ENCODE data around the gene SFXN3. TPM values are rescaled to one million over a fixed set of nuclear protein-coding genes. Genes with fewer than 3 reads are reported as not detected.

The SFXN3 gene
- total RNA-seq, 1 experiment from 2014 or later = 2.8 TPM

DNA sequence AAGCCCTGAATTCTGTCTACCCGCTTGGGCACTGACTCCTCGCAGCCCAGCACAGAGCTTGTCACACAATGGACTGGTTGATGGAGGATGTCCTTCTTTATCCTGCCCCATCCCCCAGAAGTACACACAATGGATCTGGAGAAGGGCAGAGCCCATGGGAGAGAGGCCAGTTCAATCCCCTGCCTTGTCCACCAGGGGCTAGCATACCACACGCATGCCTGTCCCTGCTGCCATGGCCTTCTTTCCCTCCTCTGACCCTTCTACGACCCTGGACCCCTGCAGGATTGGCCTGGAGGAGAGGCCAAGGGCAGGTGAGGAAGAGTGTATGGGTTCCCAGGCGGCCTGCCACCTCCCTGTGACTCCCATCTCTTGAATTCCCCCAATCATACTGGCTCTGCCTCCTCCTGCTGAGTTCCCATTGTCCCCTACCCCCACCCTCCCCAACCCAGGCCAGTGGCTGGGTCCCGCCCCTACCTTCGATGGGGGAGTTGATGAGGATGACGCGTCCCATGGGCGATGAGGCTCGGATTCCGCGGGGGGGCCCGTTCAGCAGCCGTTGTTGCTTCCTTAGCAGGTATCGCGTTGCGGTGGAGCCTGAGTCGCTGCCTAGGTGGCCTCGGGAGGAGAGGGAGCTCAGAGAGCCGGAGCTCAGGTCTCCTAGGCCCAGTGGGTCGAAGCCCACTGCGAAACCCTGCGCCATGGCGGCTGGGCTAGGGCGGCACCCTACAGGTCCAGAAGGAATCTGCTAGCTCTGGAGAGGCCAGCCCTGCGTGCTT is 1.3 kb upstream of the SFXN3 start:
- H3K4me3 Mint-ChIP-seq = no peak overlapping the region
- TF ChIP-seq, protein P1, sequence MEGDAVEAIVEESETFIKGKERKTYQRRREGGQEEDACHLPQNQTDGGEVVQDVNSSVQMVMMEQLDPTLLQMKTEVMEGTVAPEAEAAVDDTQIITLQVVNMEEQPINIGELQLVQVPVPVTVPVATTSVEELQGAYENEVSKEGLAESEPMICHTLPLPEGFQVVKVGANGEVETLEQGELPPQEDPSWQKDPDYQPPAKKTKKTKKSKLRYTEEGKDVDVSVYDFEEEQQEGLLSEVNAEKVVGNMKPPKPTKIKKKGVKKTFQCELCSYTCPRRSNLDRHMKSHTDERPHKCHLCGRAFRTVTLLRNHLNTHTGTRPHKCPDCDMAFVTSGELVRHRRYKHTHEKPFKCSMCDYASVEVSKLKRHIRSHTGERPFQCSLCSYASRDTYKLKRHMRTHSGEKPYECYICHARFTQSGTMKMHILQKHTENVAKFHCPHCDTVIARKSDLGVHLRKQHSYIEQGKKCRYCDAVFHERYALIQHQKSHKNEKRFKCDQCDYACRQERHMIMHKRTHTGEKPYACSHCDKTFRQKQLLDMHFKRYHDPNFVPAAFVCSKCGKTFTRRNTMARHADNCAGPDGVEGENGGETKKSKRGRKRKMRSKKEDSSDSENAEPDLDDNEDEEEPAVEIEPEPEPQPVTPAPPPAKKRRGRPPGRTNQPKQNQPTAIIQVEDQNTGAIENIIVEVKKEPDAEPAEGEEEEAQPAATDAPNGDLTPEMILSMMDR (conservative IDR thresholded peaks at IDR 0.05) = peak; percentile 56
- no peak overlapping the region for H4K8ac ChIP-seq (replicated peaks; ENCODE audit: insufficient read length, low read depth, low read length)

More for the DNA sequence above, 1.3 kb upstream of the SFXN3 start:
- Histone ChIP-seq H4K5ac (ENCODE audit: insufficient read length, low read depth, low read length) (no peak overlapping the region), H2BK5ac (ENCODE audit: insufficient read length, low read length) (no peak overlapping the region), H3K4ac (ENCODE audit: low read depth, low read length) (no peak overlapping the region), H3K4me2 (ENCODE audit: insufficient read depth, insufficient read length, low read length) (no peak overlapping the region), H3K79me1 (ENCODE audit: insufficient read depth, low read depth, low read length, poor library complexity, severe bottlenecking) (no peaks in the 10 kb centered on the region), H4K91ac (ENCODE audit: insufficient read length, low read depth, low read length) (no peak overlapping the region), H3K56ac (ENCODE audit: insufficient read length, low read depth, low read length) (no peak overlapping the region), H4K20me1 (ENCODE audit: control insufficient read depth, insufficient read depth, insufficient read length) (no peaks in the 10 kb centered on the region), H2BK12ac (ENCODE audit: insufficient read length, low read depth, low read length) (no peak overlapping the region), H2BK120ac (ENCODE audit: low read depth, low read length, poor library complexity, severe bottlenecking) (no peak overlapping the region), H3K9ac (ENCODE audit: extremely low read depth, insufficient read length, low read length) (no peak overlapping the region), H3T11ph (ENCODE audit: low read length) (no peak overlapping the region), H3K27ac (ENCODE audit: insufficient read length, low read depth, low read length) (no peak overlapping the region), H3K4me1 (ENCODE audit: insufficient read depth, low read length) (peaks cover 4% of the 10 kb centered on the region; the same call in 1 of the 2 replicates), H3K14ac (ENCODE audit: insufficient read depth, low read length) (no peak overlapping the region; the same call in 1 of the 2 replicates), H2BK15ac (ENCODE audit: low read depth, low read length) (no peak overlapping the region), H3K9me3 (ENCODE audit: control insufficient read depth, low read depth, low read length) (no peaks in the 10 kb centered on the region), H3K79me2 (ENCODE audit: insufficient read depth, low read length) (no peaks in the 10 kb centered on the region), H3K27me3 (ENCODE audit: insufficient read depth, low read length) (peaks cover 4% of the 10 kb centered on the region; the same call in 1 of the 2 replicates), H2BK20ac (ENCODE audit: low read depth, low read length, poor library complexity, severe bottlenecking) (no peak overlapping the region), H2AFZ (ENCODE audit: low read length) (no peak overlapping the region), H3K18ac (ENCODE audit: insufficient read length, low read depth, low read length) (no peak overlapping the region), H2AK5ac (ENCODE audit: insufficient read length, low read length) (no peak overlapping the region), H3K23ac (ENCODE audit: insufficient read length, low read depth, low read length) (no peak overlapping the region), H3K23me2 (ENCODE audit: insufficient read length, low read depth, low read length, poor library complexity, severe bottlenecking) (peaks cover 13% of the 10 kb centered on the region)
- Mint-ChIP-seq H3K4me1 (peaks cover 34 to 50% of the 10 kb centered on the region in 2 experiments), H3K27ac (peak overlapping the region in 1 of 3 experiments; percentile 77; a peak in 1 of 7 replicates), H3K27me3 (ENCODE audit: low read depth) (peaks cover 58% of the 10 kb centered on the region), H3K36me3 (ENCODE audit: insufficient read depth in 1 of 3, low read depth in 3 of 3) (no peaks in the 10 kb centered on the region), H3K9me3 (no peaks in the 10 kb centered on the region; a peak in 1 of 5 replicates)
- peak; percentile 72 for DNase-seq
- no CpG with 5 or more reads among the region's 27 CpGs for WGBS (ENCODE audit: extremely low coverage, insufficient read length, low lambda C conversion rate)

Measured in H9 (cell line).